Stimulated activated CD8-positive, alpha-beta memory T cell treated with anti-CD3 and anti-CD28 coated beads, Interleukin-12 subunit alpha, Interleukin-12 subunit beta, amount 100 ng/mL, for 4 hours (primary cell): ENCODE measurements around the gene FAM43A.
A peak's percentile ranks its signal among the peaks of the same experiment; 100 is the strongest.

ENCODE experiments used
- DNase-seq: peaks from one replicate; pipeline ENCODE4 v3.0.0-alpha.2; 2020; ENCODE audit warnings: low read depth

FAM43A gene

DNA sequence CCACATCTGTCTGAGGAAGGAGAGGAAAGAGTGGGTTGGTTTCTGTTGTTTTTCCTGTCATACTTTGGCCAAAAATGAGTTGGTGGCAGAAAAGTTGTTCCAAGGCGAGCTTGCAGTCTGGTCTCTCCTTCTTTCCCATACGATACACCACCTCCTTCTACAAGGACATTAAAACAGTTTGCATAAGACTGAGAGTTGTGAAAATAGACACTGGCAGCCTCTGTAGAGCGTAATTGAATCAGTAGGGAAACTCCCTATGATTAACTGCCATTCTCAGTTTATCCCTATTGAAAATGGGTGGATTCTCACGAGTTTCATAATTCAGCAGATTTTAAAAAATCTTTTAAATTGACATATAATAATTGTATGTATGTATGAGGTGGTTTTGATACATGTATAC is 10.0 kb upstream of the FAM43A start:
- DNase-seq, result no peak

DNA sequence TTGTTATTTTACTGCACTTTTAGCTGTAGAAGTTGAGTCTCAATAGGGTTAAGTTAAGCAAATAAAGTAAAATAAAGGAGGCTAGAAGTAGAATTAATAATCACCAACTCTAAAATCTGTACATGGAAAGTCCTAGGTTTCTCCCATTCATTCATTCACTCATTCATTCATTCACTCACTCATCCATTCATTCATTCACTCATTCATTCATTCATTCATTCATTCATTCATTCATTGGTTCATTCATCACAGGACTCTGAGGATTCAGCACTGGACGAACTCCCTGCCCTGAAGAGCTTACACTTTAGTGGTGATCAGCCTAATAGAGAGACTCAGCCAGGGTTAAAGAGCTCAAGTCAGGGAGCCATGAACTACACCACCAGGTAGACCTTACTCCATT is 9.2 kb upstream of the FAM43A start:
- DNase-seq, result no peak

DNA sequence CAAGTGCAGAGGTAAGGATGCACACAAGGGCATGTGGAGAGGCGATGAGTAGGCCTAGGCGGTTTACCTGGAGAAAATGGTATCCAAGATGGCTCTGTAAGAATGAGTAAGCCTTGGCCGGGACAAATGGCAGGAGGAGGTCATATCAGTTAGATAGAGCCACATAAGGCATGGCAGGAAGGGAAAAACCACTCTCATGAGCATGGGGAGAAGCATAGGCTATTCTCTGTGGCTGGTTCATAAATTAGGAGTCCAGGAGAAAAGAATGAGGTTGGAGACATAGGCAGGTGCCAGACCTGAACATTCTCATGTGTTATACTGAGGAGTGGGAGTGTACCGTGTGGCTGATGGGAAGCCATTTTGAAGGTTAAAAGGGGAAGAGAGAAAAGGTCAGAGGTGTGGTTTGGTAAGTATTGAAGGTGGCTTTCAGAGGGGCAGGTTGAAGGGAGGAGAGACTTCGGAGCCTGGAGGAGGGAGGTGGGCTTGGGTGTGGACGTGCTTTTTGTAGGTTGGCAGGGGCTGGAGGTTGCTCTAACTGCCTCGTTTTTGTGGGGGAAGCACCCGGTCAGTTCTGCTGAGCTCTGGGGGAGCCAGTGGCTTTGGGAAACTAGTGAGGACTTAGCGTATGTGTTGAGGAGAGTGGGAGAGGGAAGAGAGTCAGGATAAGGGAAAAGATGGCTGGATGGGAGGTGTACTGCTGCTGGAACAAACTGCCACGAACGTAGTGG is 4.6 kb upstream of the FAM43A start:
- DNase-seq, result no peak

DNA sequence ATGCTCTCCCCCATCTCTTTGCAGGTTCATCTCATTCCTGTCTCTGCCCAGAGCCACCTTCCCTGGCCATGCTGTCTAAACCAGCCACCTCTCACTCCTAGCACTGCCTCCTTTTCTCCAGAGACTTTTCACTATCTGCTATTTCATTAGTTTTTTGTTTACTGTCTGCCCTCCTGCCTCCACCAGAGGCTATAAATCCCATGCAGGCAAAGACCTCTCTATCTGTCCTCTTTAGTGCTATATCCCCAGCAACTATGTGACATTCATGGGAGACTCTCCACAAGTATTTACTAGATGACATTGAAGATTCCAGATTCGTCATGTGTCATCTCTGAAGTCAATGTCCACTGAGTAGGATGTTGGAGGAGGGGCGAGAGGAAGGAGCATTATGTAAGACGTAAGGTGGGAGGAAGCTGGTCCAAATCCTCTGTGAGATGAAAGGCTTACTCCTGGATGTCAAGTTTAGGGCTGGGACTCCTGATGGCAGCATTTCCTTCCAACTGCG is 3.4 kb upstream of the FAM43A start:
- DNase-seq, result no peak

DNA sequence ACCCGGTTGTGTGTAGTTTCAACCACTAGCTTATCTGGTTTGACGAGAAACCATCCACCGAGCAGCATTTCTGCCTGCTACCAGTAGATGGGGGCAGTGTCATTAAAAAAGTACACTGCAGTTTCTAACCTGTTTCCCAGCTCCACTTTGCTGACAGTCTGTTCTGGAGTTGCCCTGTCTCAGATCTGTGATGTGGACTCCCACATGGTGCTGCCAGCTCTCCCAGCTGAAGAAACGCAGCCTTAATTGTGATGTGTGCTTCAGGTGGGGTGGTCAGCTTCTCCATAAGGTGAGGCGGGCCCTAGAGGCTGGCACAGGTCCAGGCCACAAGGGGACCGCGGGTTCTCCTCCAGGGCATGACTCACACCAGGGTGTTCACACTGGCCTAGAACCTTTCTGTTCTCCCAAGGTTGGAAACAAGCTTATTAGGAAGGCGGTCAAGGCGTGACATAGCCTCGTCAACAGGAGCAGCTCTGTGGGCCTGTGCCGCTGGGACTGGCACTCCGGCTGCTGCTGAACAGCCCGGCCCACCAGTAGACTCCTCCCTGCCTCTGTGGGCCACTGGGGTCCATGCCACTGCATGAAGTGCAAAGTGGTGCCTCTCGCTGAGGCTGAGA is 2.9 kb upstream of the FAM43A start:
- DNase-seq, result peak; percentile 37

DNA sequence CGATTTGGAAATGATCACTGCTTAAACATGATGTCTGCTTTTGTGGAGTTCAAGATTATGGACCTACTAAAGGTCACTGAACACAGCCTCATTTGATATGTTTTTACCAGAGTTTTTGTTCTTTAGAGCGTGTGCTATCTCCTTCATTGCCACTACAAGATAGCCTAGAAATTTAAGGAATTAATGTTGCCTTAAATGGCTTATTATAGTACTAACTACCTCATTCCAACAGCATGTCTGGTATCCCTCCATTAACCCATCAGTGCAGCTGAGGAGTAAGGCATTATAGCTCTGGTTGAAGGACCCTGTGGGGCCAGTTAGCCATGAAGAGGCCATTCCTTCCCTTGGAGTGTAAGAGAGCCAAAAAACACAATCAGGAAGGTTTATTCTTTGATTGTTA is 2.3 kb upstream of the FAM43A start:
- no peak for DNase-seq

DNA sequence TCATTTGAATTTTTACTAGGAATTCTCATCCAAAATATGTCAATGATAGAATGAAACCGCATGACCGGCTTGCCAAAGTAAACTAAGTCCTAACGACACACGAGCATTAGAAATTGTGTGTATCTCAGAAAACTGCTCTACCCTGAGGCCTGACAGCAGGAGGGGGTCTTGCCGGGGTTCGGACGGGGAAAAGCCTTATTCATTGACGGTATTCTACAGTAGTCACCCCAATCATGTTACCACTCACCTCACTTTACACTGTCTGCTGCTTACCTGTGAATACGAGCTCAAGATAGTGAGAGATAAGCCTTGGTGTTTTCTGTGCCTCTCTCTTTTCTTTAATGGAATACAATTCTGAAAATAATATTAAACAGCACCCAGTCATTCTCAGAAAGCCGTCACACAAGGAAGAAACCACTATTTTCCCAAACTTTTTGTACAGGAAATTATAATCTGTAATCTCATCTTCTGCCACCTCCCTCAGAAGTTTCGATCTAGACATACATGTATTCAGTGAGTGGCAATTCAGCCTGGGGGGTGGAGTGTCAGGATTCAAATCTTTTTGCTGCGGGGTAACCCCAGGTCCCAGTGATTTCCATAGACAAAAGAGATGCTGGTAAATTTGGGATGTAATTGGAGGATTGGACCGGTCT is 492 bp upstream of the FAM43A start:
- DNase-seq, result no peak

DNA sequence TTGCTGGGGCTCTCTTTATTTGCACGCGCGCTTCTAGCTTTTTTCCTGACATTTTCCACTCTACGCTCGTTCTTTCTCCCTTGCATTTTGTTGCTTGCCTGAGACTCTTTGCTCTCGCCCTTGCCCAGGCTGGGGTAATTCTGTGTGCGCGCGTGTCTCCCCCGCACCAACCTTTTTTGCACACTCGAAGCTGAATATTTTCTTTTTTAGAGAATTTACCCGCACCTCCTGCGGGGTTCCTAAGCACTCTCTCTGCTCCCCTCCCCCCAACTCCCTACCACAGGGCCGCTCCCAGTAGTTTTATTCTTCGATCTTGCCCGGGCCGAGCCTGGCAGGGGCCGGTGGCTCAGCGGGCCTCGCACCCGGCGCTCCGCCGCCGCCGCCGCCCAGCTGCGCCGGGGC is 732 bp downstream of the FAM43A start:
- no peak for DNase-seq

DNA sequence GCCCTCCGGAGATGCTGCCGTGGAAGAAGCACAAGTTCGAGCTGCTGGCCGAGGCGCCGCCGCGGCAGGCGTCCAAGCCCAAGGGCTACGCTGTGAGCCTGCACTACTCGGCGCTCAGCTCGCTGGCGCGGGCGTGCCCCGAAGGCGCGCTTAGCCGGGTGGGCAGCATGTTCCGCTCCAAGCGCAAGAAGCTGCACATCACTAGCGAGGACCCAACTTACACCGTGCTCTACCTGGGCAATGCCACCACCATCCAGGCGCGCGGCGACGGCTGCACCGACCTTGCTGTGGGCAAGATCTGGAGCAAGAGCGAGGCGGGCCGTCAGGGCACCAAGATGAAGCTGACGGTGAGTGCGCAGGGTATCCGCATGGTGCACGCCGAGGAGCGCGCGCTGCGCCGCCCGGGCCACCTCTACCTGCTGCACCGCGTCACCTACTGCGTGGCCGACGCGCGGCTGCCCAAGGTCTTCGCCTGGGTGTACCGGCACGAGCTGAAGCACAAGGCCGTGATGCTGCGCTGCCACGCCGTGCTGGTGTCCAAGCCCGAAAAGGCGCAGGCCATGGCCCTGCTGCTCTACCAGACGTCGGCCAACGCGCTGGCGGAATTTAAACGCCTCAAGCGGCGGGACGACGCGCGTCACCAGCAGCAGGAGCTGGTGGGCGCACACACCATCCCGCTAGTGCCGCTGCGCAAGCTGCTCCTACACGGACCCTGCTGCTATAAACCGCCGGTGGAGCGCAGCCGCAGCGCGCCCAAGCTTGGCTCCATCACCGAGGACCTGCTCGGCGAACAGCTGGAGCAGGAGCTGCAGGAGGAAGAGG is 1.3 kb downstream of the FAM43A start:
- peak; percentile 11 for DNase-seq

DNA sequence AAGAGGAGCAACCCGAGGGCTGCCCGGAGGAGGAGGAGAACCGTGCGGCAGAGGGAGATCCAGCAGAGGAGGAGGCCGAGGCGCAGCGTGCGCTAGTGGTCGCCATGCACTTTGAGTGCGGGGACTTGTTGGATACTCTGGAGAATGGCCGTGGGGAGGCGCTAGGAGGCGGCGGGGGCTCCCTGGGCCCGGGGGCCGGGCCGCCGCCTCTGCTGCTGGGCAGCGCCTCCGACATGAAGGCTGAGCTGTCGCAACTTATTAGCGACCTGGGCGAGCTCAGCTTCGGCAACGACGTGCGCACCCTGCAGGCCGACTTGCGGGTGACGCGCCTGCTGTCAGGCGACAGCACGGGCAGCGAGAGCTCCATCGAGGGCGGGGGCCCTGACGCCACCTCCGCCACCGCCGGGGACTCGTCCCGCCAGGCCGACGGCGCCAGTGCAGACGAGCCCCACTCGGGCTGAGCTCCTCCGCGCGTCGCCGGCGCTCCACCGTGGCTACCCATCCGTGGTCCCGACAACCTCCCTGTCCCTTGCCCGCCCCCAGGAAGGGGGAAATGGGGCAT is 2.0 kb downstream of the FAM43A start:
- DNase-seq, result peak; percentile 67

DNA sequence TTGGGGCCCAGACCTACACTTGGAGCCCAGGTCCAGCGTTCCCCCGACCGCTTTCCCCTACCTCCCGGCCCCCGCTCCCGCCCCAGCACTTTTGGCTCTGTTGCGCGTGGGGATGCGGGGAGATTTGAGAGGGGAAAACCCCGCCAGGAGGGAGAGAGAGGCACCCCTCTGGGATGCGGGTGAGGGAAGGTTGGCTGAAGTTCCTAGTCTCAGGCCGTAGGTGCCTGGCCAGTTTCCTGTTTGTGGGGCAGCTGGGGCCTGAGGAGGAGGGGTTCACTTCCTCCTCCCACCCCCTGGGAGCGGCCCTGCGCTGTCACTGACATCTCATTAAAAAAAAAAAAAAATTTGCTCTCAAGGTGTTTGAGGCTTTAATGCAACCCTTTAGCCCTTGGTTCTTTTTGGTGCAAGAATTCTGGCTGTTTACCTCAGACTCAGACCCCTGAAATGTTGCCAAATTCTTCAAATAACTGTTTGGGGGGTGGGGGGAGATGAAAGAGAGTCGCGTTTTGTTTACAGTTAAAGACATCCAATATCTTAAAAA is 2.6 kb downstream of the FAM43A start:
- peak; percentile 30 for DNase-seq

DNA sequence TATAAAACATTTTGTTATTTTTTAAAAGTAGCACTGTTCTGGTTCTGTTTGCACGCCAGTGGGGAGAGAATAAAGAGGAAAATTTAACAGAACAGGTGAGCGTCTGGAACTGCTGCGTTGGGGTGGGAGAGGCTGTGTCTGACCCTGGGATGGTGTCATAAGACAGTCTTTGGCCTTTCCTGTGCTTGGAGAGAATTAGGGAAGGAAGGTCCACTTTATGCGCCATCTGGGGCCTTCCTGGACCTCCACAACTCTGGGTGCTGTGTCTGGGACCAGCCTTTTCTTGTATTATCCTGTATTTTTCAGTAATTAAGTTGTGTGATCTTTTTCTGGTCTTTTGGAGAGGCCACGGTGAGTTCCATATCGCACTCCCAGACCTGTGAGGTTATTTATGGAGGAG is 3.3 kb downstream of the FAM43A start:
- no peak for DNase-seq

DNA sequence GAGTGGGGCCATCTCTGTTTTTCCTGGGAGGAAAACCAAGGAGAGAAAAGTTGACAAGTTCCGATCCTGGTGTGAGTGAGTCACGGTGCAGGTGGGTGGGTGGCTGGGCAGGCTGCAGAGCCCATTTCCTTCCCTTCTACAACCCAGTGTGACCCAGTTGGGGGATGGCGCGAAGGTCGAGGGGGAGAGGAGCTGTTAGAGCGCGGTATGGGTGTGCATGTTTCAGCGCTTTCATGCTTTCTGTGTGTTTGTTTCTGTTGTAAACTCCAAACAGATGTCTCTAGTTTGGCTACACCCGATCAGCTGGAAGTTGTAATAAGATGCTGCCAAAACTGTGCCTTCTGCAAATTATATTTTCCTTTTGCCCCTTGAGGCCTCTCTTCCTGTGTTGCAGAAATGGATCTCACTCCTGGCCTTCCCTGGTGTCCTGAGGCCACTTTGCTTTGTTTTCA is 3.8 kb downstream of the FAM43A start:
- no peak for DNase-seq

DNA sequence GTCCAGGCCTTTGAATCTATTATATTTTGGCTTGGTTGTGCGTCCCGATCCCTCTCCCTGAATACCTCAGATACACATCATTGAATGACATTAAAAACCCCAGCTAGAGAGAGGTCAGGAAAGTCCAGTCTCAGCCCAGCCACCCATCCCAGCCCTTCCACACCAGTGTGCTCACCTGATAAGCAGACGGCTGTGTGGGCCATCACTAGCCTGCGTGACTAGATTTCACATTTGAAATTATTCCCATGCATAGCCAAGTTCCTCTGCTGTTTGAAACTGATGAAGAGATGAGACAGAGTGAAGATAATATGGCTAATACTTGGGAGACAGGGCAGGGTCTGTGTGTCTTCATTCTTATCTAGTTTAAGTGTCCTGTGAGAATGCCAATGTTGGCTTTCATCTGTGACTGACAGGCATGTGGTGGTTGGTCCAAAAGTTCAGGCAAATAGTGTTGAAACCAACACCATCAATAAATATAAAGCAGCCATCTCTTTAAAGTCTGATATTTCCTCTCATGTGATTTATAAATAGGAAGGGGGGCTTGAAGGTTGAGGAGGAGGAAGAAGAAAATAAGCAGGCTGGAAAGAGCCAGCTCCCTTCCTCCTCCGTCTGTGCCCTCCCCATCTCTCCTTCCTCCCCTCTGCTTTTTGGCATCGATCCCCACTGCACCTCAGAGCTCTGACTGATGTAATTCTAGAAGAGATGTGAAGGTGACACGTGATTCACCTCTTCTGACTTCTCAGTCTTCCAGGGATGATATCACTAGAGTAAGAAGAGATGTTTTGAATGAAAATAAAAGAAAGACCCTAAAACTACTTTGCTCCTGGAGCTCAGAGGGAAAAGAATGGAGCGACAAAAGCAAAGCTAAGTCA is 5.1 kb downstream of the FAM43A start:
- DNase-seq, result no peak

DNA sequence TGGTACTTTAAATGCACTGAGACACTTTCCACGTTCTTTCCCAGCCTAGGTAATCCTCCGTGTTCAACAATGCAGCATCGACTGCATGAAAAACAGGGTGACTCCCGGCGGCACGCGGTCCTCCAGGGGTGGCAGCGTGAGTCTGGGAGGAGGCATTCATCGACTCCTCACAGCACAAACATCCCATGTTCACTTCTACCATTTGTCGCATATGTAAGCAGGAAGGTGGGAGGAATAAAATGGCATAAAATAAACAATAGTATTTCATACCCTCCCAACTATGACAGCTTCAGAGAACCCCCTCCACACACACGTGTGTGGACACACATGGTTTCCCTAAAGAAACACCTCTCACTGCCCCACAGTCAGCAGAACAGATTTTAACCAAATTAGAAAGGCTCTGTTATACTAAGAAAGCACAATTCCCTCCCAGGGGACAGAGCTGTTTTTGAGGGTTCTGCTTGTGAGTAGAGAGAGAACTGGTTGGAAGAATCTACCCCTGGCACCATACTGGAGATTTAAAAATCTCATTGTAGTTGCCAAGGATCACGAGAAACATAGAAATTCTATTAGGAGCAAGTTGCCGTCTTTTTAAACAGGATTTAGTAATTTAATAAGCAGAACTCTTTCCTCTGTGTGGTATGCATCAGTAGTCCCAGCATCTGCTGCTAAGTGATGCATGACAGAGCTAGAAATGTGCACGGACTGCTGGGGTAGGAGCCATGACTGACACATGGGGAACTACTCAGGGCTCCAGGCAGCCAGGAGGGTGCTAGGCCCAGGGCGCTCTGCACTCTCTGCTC is 6.0 kb downstream of the FAM43A start:
- DNase-seq, result no peak

DNA sequence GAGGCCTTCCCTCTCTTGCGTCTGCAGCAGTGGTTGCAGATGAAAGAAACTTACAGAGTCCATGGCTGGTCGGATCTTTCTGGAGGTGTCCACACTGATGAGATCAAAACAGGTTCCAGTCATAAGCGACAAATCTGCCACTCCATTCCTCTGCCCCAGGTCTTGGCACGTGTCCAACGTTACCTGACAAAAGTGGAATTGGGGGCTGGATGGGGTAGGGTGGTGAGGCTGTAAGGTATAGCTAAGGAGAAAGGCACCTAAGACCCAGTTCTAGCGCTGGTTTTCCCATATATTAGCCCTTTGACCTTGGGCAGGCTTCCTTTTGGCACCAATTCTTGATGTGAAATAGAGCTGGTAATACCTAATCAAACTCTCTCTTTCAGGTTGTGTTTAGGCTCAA is 11.0 kb downstream of the FAM43A start:
- no peak for DNase-seq

DNA sequence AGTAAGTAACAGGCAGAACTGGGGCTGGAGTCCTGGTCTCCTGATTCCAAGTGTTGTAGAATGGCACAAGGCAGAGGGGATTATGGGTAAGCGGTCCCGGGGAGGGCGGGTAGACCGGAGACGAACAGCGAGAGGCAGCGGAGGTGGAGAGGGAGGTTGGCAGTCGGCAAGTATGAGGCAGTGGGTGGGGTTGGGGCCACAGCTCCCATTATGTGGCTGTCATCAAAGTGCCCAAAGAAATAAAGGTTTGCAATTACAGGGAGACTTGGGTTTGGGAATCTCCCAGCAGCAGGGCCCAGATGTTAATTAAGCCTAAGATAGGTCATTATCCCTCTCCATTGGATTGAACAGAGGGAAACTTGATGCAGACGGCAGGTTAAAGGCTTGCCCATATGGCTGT is 16.9 kb downstream of the FAM43A start:
- DNase-seq, result no peak

DNA sequence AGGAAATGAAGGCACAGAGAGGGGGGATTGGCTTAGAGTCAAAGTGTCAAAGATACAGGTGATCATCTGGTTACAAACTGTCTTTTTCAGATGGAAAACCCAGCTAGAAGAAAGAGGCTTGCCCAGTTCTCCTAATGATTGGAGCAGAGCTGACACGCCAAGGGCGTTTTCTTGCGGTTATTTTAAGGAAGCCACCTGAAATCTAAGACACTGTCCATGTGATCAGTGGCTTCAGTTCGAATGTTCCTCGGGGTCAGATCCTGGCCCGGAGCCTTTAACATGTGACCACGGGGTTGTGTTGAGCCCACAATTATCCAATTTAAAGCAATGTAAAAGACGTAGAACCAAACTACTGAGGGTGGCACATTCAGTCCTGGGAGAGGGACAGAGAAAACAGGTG is 19.5 kb downstream of the FAM43A start:
- no peak for DNase-seq

DNA sequence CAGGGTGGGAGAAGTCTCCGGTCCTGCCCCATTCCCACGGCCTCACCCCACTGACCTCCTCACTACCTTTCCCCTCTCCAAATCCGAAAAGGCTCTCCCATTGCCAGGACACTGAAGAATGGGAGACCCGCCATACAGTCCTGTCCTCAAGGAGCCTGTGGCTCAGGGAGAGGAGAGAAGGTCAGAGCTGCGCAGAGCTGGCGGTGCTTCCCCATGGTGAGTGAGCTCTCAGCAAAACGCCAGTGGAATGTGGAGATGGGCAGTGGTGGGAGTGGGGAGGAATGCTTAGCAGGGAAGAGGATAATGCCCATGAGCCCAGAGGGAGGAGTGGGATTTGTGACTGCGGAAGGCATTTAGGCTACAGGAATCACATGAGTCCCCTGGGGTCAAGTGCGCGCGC is 20.1 kb downstream of the FAM43A start:
- no peak for DNase-seq

DNA sequence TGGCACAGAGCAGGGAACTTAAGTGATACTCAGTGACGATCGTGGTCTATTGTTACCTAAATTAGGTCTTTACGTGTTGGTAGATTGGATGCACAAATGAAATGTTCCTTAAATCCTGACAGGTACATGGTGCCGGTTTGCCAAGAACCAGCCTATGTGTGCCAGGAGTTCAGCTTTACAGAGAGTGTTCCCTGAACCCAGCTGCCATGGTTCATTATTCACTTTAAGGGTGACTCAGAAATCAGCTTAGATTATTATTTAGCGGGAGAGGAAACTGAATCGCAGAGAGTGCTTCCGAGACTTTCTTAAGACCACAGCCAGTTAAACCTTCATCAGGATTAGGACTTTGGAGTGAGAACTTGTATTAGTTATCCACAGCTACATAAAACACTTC is 21.5 kb downstream of the FAM43A start:
- no peak for DNase-seq
